LNCaP clone FGC (cell line): ENCODE results near the gene ANKH.

Source experiments
- DNase-seq: peaks from one replicate; pipeline ENCODE4 v3.0.0-alpha.2; 2011; ENCODE audit warnings: low read depth
- H3K4me3 ChIP-seq: 2 replicates; pipeline ENCODE4 v1.5.1; 2011; ENCODE audit warnings: mild to moderate bottlenecking, low read depth, low read length, control low read depth
- TF ChIP-seq, protein P1 (sequence below): IDR thresholded peaks from 2 replicates; pipeline ENCODE4 v1.5.1; 2012; ENCODE audit warnings: mild to moderate bottlenecking; ENCODE audit not compliant: control insufficient read depth, insufficient read depth; ENCODE audit errors: extremely low read depth

Gene ANKH

DNA sequence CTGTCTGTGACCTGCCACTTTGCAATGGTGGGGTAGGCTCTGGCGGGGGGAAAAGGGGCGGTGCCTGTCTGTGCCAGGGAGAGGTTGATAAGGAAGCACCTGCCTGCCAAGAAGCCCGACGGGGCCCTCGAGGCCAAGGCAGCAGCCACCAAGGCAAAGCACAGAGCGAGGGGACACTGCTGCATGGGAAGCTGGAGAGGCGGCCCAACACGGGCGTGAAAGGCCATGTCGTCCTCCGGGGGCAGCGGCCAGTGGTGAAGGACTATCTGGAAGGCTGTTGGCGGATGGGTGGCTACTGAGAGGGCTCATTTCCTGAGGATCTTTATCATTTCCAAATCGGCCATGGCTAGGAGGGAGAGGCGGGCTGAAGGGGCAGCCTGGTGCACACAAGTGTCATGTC is 140.7 kb downstream of the ANKH start:
- H3K4me3 ChIP-seq = no peak overlapping the region
- TF ChIP-seq, protein P1, sequence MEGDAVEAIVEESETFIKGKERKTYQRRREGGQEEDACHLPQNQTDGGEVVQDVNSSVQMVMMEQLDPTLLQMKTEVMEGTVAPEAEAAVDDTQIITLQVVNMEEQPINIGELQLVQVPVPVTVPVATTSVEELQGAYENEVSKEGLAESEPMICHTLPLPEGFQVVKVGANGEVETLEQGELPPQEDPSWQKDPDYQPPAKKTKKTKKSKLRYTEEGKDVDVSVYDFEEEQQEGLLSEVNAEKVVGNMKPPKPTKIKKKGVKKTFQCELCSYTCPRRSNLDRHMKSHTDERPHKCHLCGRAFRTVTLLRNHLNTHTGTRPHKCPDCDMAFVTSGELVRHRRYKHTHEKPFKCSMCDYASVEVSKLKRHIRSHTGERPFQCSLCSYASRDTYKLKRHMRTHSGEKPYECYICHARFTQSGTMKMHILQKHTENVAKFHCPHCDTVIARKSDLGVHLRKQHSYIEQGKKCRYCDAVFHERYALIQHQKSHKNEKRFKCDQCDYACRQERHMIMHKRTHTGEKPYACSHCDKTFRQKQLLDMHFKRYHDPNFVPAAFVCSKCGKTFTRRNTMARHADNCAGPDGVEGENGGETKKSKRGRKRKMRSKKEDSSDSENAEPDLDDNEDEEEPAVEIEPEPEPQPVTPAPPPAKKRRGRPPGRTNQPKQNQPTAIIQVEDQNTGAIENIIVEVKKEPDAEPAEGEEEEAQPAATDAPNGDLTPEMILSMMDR = no peak
- no peak for DNase-seq

DNA sequence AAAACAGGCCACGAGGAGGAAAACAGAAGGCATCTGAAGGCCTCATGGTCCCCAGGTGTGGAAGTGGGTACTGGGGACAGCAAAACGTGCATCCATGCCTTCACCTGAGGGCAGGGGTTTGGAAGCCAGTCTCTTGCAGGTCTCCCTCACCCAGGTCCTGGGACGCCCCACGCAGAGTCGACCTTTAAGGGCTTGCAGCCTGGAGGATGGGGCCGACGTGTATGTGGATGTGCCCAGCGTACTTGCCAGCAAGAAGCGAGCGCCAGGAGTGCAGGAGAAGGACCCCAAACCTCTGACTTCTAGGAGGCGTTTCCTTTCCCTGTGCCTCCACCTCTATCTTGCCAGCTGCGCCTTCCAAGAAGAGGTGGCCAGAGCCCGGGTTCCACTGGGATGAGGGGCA is 141.1 kb downstream of the ANKH start:
- DNase-seq = no peak
- TF ChIP-seq, protein P1 = no peak
- no peak overlapping the region for H3K4me3 ChIP-seq

DNA sequence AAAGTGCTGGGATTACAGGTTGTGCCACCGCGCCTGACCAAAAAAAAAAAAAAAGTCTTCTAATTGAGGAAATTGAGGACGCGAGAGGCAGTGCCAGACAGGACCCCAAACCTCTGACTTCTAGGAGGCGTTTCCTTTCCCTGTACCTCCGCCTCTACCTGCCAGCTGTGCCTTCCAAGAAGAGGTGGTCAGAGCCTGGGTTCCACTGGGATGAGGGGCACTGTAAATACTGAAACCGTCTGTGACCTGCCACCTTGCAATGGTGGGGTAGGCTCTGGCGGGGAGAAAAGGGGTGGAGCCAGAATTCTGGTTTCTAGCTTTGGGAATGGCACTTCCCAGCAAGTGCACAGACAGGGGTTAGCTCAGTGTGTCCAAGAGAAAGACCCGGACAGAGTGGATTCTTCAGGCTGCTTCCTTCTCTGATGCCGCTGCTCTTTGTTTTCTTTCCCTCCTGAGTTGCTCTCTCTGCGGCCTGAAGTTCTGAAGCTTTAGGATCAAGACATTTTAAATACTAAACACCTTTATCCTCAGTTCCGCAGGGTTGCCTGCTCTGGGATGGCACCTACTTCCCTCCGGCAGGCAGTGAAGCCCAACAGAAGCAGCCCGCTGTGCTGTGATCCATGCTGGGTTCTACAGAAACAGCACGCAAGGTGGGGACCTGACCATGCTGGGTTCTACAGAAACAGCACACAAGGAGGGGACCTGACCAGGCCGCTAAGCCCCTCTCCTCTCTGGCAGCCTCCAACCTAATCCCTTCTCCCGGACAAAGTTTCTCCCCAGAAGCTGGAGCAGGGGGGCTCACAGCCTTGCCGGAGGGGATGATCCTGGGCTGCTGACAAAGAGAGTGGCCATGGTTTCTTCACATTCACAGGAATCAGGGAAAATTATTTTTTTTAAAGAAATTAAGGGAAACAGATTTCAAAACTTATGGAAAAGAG is 141.9 kb downstream of the ANKH start:
- no peak overlapping the region for H3K4me3 ChIP-seq
- DNase-seq = no peak
- TF ChIP-seq, protein P1 = no peak

DNA sequence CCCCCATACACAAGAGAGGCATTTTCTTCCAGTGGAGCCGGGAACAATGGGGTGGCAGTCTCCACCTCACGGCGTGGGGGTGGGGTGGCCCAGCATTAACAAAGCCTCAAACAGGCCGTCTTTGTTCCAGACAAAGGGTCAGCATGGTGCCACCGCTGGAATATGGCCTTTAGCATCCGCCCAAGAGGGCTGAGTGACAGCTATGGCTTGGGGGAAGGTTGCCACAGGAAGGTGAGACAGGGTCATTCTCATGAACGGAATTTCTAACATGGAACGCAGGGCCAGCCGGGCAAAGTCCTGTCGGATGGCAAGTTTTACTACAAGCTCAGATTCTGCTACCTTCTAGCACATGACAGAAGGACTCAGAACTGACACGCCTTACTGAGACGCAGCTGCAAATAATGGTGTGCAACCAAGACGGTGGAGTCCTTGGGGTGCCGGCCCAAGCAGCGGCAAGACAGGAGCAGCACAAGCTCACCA is 143.1 kb downstream of the ANKH start:
- DNase-seq = no peak
- TF ChIP-seq, protein P1 = no peak
- no peak overlapping the region for H3K4me3 ChIP-seq

DNA sequence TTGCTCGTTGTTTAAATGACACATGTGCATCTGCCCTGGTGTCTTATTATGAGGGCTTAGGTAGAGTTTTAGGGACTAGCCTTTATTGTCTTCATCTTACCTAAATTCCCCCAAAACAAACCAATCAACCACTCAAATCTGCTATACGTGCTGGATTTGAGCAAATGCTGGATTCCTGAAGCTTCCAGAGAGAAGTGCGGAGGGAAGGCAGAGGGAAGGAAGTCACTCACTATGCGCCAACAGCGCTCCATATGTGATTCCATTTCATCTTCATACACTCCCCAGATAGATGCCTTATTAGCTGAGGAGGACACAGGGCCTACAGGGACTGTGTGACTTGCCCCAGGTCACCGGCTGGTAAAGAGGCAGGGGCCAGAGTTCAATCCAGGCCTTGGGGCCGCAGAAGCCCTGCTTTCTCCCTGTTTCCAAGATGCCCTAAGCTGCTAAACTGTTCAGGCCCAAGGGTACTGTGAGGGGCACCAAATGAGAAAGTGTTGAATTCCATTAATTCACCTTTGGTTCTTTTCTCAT is 143.6 kb downstream of the ANKH start:
- no peak for DNase-seq
- TF ChIP-seq, protein P1 = no peak
- H3K4me3 ChIP-seq = no peak overlapping the region

DNA sequence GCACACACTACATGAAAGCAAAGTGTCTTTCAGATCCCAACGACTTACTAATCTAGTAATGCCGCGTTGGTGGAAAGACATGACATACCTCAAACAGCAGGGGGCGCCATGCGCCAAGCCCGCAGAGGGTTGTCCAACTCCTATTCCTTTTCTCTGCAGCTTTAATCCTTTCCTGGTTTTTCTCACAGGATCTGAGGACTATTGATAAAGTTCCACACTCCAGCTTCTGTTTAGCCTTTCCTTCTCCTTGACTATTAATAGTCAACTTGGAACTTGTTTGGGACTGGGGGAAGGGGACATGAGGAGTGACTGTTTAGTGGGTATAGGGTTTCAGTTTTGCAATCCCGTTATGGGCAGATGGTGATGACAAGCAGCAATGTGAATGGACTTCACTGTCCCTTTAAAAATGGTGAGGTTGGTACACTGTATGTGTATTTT is 144.1 kb downstream of the ANKH start:
- peak; percentile 63 for DNase-seq
- H3K4me3 ChIP-seq = no peak overlapping the region
- TF ChIP-seq, protein P1 = peak; percentile 88
